ENCODE data around the gene ARHGEF33. TPM values are rescaled to one million over a fixed set of nuclear protein-coding genes. Genes with fewer than 3 reads are reported as not detected.

The ARHGEF33 gene
- polyA plus RNA-seq, 1 donor from 2014 or later = 1.5 TPM

DNA sequence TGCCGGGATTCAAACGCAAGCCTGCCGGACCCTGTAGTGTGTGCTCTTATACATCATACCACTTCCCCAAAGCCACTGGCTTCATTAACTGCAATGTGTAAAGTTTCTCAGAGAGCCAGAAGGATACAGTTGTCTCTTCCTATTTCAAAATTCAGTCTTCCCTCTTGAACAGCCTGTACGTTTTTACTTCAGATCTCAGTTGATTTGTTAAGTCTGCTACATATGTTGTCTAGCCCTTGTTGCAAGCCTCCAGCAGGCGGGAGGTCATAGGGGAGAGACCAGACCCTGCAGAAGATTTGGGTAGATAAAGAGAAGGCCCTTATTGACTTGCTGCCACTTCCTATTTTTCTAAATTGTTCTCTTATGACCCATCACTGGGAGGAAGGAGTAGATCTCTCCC lies 56.2 kb downstream of the ARHGEF33 start:
- Histone ChIP-seq H3K27ac (ENCODE audit: low read length) (no peak overlapping the region), H4K20me1 (ENCODE audit: insufficient read depth) (no peaks in the 10 kb centered on the region), H3K9me3 (ENCODE audit: low read length) (no peaks in the 10 kb centered on the region), H3K9me2 (ENCODE audit: insufficient read depth, low read length) (no peaks in the 10 kb centered on the region), H3K79me2 (replicated peaks; ENCODE audit: insufficient read depth, low read length) (no peaks in the 10 kb centered on the region), H3K9ac (ENCODE audit: low read length) (no peak overlapping the region), H3K4me2 (ENCODE audit: low read length) (no peak overlapping the region), H3K27me3 (ENCODE audit: insufficient read depth, low read depth, low read length) (no peaks in the 10 kb centered on the region), H3K4me3 (ENCODE audit: low read length) (no peak overlapping the region), H2AFZ (ENCODE audit: low read depth, low read length) (no peak overlapping the region), H3F3A (ENCODE audit: insufficient read depth, low read length, poor library complexity, severe bottlenecking) (no peaks in the 10 kb centered on the region), H3K36me3 (ENCODE audit: insufficient read depth, low read length) (no peaks in the 10 kb centered on the region)
- no peak for TF ChIP-seq SMC3 (conservative IDR thresholded peaks at IDR 0.05; ENCODE audit: poor library complexity)
- no peak for TF ChIP-seq REST (IDR thresholded peaks at IDR 0.05; ENCODE audit: borderline replicate concordance)
- no peak for TF ChIP-seq EZH2 (IDR thresholded peaks at IDR 0.05; ENCODE audit: borderline replicate concordance, insufficient read depth, low read length, poor library complexity, severe bottlenecking)
- no peak for TF ChIP-seq RAD21 (conservative IDR thresholded peaks at IDR 0.05)
- TF ChIP-seq MXI1 (conservative IDR thresholded peaks at IDR 0.05; ENCODE audit: poor library complexity, severe bottlenecking) = no peak
- TF ChIP-seq TAF1 (IDR thresholded peaks at IDR 0.05; ENCODE audit: low read depth) = no peak
- no peak for TF ChIP-seq POLR2AphosphoS5 (IDR thresholded peaks at IDR 0.05)

DNA sequence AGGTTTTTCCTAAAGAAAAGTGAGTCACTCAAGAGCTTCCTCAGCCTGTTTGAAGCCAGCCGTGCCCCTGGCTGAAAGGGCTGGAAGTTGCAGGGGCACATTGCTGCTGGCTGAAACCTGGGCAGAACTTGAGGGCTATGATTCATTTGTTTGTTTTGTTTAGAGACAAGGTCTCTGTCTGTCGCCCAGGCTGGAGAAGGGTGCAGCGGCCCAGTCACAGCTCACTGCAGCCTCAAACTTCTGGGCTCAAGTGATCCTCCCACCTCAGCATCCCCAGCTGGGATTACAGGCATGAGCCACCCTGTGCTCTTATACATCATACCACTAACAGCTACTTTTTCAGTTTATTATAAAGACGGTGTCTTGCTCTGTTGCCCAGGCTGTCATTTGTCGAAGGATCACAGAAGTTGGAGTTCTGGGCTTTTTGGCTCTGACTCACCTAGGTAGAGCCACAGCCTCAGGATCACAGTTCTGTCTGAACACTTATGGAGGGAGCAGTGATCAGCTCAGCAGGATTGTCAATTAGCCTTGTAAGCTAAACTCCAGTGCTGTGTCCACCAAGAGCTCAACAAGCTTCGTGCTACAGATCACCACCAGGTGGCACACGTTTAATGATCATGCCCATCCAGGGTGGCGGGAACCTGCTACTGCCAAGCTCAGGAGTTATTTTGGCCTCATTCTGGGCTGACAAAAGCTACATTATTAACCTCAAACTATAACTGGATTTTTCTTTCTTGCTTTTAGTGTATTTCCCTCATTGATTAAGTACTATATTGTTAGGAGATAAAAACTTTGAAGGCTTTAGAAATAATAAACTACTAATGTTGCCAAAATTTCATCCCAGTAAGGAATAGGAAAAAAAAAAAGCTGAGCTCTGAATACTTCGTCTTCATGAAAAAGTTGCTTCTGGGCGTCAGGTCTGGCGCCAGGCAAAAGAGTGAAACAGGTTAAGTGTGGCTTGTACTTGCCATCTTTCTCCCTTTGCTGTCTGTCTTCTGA lies 57.9 kb downstream of the ARHGEF33 start:
- H3F3A ChIP-seq (ENCODE audit: insufficient read depth, low read length, poor library complexity, severe bottlenecking) = no peaks in the 10 kb centered on the region
- no peak overlapping the region for H3K4me3 ChIP-seq (ENCODE audit: low read length)
- no peaks in the 10 kb centered on the region for H3K79me2 ChIP-seq (replicated peaks; ENCODE audit: insufficient read depth, low read length)
- peak; percentile 52 for TF ChIP-seq RAD21 (conservative IDR thresholded peaks at IDR 0.05)
- peak; percentile 69 for TF ChIP-seq SMC3 (conservative IDR thresholded peaks at IDR 0.05; ENCODE audit: poor library complexity)
- TF ChIP-seq TAF1 (IDR thresholded peaks at IDR 0.05; ENCODE audit: low read depth) = no peak
- TF ChIP-seq, protein P1, sequence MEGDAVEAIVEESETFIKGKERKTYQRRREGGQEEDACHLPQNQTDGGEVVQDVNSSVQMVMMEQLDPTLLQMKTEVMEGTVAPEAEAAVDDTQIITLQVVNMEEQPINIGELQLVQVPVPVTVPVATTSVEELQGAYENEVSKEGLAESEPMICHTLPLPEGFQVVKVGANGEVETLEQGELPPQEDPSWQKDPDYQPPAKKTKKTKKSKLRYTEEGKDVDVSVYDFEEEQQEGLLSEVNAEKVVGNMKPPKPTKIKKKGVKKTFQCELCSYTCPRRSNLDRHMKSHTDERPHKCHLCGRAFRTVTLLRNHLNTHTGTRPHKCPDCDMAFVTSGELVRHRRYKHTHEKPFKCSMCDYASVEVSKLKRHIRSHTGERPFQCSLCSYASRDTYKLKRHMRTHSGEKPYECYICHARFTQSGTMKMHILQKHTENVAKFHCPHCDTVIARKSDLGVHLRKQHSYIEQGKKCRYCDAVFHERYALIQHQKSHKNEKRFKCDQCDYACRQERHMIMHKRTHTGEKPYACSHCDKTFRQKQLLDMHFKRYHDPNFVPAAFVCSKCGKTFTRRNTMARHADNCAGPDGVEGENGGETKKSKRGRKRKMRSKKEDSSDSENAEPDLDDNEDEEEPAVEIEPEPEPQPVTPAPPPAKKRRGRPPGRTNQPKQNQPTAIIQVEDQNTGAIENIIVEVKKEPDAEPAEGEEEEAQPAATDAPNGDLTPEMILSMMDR (IDR thresholded peaks at IDR 0.05; ENCODE audit: poor library complexity, severe bottlenecking) = peak; percentile 60
- no peaks in the 10 kb centered on the region for H3K9me3 ChIP-seq (ENCODE audit: low read length)
- no peak overlapping the region for H2AFZ ChIP-seq (ENCODE audit: low read depth, low read length)
- H3K4me2 ChIP-seq (ENCODE audit: low read length) = no peak overlapping the region
- no peaks in the 10 kb centered on the region for H4K20me1 ChIP-seq (ENCODE audit: insufficient read depth)
- no peak overlapping the region for H3K9ac ChIP-seq (ENCODE audit: low read length)
- H3K27me3 ChIP-seq (ENCODE audit: insufficient read depth, low read depth, low read length) = no peaks in the 10 kb centered on the region
- H3K27ac ChIP-seq (ENCODE audit: low read length) = no peak overlapping the region
- H3K36me3 ChIP-seq (ENCODE audit: insufficient read depth, low read length) = no peaks in the 10 kb centered on the region
- H3K9me2 ChIP-seq (ENCODE audit: insufficient read depth, low read length) = no peaks in the 10 kb centered on the region
